GM12872 (cell line): ENCODE data around the gene RBM6.

Source experiments
- CTCF ChIP-seq: IDR thresholded peaks from 3 replicates; pipeline ENCODE4 v1.5.1; 2011; ENCODE audit warnings: low read depth, mild to moderate bottlenecking, low read length, moderate library complexity; ENCODE audit not compliant: insufficient read depth

RBM6 gene

GRCh38 chr3:50123394-50124051 lies 183.6 kb downstream of the RBM6 start:
- no peak for TF ChIP-seq CTCF

- TF ChIP-seq CTCF, result no peak
Observed at GRCh38 chr3:50124052-50124799, 184.3 kb downstream of the RBM6 start.

GRCh38 chr3:50124800-50125178 lies 184.8 kb downstream of the RBM6 start:
- no peak for TF ChIP-seq CTCF

- TF ChIP-seq CTCF, result no peak
Observed at GRCh38 chr3:50125541-50126286, 185.8 kb downstream of the RBM6 start.

GRCh38 chr3:50126287-50127211 lies 186.6 kb downstream of the RBM6 start:
- no peak for TF ChIP-seq CTCF
